NCI-H1048 (cell line): ENCODE results near the gene RAB30.
"Not testable (repeated sequence)": the region's sequence is repeated elsewhere in the genome, so short reads cannot be mapped to it uniquely, and the experiment has no call there.

Source experiments
- DNase-seq: peaks from one replicate; lab custom pipeline; 2025; lab: John Stamatoyannopoulos, UW

Gene RAB30

DNA sequence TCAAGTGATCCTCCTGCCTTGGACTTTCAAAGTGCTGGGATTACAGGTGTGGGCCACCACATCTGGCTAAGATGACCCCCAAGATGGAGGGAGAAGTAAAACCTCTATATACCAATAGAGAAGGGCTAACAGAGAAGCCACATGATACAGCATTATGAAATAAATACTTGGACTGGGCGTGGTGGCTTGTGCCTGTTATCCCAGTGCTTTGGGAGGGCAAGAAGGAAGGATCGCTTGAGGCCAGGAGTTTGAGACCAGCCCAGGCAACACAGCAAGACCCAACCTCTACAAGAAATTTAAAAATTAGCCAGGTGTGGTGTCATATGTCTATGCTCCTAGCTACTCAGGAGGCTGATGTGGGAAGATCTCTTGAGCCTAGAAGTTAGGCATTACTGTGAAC lies 61.7 kb downstream of the RAB30 start:
- DNase-seq, result no peak

DNA sequence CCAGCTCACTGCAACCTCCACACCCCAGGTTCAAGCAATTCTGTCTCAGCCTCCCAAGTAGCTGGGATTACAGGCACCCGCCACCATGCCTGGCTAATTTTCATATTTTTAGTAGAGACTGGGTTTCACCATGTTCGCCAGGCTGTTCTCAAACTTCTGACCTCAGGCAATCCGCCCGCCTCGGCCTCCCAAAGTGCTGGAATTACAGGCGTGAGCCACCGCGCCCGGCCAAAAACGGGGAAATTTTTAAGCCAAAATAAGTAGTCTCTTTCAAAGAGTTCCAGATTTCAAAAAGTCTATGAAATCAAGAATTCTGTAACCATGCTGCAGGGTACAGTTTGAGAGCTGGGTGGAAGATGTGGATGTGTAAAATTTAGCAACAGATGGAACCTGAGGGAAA lies 62.6 kb downstream of the RAB30 start:
- not testable (repeated sequence) for DNase-seq

DNA sequence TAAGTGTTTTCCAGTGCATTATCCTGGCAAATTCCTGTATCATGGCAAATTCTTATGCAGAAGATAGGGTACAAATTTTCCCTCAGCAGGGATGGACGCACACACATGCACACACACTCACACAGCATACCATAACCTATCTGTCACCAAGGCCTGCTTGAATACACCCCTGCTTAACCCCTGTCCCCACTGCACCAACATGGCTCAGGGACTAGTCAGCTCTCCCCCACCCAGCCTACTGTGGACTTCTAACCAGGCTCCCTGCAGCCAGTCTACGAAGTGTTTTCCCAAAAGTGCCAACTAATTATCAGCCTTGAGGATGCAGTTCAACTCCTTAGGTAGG lies 63.1 kb downstream of the RAB30 start:
- no peak for DNase-seq

DNA sequence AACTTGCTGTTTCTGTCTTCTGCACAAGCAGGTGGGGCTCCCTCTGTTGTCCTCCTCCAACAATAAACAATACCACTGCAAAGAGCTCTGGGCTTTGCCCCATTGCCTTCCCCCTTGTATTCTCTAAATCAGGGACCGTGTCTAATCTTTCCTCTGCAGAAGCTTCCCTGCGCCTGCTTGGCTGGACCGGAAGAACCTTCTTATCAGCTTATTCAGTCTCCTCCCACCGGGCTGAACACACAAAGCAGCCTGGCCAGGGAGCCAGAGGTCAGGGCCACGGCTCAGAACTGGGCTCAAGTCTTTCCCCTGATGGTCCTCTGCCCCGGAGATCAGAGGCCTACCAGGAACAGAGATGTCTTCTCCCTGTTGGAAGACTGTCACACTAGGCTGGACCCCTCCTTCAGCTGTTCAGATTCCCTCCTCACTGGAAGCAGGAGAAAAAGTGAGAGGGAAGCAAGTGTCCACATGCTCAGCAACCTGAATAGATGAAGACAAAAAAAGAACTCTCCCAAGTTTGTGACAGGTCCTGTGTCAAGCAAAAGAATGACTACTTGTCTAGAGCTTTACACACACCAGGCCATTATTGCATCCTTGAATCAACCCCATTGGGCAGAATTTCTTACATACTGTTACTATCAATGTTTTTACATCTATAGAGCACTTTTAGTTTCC lies 63.7 kb downstream of the RAB30 start:
- no peak for DNase-seq

DNA sequence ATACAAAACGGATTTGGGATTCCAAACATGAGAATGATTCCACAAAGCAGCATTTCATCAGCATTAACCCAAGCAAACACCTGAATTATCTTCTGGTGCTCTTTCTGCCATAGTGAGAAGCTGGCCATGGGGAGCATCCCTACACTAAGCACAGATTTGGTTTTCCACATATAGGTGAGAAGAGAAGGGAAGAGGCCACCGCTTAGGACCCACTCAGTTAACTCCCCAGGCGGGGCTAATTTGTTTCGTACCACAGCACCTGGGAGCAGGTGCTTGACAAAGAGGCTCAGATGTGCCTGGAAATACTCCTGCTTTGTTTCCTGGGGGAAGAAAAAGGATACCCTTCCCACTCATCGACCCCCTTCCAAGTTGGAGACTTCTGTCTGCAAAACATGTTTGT lies 64.2 kb downstream of the RAB30 start:
- no peak for DNase-seq

DNA sequence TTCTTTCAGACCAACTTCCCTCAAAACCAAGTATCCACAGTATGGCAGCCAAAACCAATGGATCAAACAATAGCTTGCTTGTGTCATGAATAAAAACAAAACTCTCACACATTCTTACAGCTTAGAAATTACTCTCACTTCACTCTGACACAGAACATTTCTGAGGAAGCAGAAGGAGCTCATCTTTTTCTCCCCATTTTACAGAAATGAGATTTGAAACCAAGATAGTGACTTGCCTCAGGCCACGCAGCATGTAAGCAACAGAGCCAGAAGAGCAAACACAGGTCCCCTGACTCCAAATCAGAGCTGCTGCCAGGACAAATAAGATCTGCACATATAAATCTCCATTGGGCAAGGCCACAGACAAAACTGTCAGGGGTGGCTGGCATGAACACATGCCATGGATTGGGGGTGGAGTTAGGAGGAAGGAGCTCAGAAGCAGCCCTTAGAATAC lies 64.8 kb downstream of the RAB30 start:
- DNase-seq, result no peak

DNA sequence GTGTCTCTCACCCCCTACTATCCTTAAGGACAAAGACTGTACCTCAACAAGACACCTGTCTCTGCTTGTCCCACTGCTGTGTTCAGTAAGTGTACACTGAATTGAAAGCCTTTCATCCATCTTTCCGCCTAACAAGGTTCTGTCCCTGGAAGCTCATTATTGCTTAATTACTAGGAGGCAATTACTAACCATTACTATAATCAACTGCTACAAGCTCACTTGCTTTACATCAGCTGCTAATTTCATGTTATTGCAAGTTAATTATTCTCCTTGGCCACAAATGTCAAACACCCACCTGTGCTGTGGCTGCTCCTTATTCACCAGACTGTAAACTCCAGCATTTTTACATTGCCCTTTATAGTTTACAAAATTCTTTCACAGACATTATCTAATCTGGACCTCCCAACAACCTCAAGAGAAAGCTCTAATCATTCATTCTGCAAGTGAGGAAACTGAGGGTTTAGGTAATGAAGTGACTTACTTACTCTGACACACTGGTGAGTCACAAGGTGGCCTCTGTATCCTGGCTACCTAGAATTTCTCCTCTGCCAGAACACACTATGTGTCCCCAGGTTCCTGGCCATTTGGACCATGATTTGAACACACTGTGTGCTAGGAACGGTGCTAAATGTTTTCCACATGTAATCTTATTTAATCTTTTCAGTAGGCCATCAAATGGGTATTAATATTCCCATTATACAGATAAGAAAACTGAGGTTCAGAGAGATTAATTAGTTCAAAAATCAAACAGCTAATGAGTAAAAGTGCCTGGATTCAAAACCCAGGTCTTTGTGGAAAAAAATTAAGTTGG lies 66.7 kb downstream of the RAB30 start:
- no peak for DNase-seq

DNA sequence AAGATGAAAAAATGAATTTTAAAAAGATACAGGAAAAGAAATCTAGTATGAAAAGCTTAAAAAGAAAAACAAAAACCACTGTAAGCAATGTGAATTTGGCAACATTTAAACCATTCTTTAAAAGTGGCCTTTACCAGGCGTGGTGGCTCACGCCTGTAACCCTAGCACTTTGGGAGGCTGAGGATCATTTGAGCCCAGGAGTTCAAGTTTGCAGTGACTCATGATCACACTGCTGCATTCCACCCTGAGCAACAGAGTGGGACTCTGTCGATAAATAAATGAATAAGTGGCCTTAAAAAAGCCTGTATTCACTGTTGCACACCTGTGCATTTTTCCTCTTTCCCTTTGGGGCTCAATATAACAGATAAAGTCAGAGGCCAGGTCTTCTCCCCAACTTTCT lies 69.2 kb downstream of the RAB30 start:
- no peak for DNase-seq

DNA sequence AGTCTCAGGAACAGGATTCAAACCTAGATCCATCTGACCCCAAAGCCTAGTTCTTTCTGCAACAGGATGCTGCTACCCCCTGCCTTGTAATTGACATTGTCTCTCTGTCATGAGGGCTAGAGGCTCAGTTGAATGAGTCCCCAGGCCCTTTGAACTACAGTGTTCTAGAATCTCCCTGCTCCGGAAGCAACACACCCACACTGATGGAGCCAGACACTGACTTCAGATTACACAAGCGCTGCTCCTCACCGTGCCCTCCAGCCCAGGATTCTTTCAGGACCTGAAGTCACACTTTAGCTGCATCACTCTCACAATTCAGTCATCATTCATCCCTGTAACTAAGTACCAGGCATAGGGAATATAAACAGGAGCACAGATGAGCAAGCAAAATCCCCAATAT lies 69.6 kb downstream of the RAB30 start:
- DNase-seq, result no peak

DNA sequence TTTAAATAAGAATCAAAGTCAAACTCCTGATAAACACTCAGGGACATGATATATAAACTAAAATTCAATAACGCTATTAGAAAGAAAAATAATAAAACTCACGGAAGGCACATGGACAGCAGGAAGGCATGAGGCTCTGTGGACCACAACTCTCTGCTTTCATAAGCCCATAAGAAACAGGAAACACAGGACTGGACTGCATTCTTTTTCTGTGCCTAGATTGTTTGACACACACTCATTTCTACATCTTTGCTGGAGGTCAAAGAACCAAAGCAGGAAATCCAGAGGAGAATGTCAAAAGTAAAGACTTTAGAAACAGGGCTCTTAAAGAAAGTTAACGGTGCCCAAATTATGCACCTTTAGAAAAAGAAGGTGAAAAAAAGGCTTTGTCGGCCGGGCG lies 71.3 kb downstream of the RAB30 start:
- no peak for DNase-seq

DNA sequence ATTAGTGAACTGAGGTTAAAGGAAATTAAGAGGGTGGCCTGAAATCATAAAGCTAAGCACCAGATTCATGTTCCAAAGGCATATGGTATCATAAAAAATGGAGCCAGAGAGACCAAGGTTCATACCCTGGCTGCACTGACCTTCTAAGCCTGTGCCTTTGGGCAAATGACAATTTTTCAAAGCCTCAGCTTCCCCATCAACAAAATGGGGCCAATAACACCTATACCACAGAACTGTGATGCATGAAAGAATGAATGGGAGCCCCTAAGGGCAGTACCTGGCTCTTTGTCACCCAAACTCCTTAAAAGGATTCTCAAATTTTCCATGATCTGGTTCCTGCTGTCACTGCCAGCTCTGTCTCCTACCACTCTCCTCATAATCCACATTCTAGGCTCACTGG lies 72.5 kb downstream of the RAB30 start:
- DNase-seq, result no peak

DNA sequence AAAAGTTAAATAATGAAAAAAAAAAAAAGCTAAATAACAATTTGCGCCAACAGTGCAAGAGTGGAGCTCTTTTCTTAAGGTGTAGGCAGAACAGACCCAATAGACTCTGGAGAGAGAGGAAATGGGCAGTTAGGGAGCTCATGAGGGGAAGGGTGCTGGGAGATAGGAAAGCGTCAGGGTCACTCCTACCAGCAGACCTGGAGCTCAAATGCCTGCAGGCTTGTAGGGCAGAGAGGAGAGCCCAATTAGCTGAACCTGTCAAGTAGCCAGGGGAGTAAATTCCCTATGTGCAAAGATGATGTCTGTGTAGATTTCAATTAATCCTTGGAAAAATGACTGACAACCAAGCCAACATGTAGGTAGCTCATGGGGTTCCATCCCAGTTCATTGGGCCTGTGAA lies 73.0 kb downstream of the RAB30 start:
- no peak for DNase-seq

DNA sequence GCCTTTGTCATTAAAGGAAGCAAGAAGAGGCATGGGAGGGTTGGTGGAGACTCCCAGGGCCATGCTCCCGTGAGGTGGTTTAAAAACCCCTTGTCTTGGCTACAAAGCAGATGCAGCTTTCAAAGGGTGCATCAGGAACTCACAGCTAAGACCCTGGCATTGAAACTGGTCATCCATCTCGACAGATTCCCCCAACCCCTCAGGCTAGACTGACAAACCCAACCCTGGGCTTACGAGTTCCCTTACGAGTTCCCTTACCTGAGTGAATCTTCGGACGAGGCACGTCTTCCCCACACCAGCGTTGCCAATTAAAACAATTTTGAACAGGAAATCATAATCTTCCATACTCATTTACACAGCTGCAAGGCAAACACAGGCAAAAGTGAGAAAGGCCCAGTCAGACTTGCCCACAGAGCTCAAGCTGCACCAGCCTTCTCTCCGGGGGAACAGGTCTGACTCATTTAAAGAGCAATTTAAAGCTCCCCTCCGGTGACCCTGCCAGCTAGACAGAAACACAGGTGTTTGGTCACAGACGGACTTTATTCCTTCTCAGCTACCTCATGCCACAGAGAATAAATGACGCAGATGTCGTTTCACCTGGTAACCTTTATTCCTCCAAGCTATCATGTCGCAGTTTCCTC lies 74.6 kb downstream of the RAB30 start:
- no peak for DNase-seq

DNA sequence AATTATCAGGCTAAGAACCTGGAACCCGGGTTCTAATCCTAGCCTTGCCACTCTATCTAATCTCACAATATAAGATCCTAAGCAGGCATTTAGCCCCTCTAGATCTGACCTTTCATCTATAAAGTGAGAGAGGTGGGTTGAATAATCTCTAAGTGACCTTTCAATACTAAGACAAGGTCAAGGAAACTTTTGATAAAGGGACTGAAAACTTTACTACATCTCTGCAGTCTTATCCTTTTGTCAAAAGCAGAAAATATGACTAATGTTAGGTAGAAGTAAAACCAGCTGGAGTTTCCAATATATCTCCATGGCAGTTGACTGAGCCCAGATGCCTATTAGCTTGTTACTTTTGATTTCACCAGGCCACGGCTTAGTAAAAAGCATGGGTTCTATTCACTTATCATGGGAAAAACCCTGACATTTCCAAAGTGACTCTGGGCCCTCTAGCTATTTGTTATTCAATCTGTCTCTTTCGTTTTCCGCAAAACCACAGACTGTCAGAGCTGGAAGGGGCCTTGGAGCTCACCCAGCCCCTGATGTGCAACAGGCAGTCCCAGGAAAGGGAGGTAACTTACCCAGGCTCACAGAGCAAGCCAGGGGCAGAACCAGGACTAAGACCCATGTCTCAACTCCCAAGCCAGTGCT lies 75.8 kb downstream of the RAB30 start:
- no peak for DNase-seq

DNA sequence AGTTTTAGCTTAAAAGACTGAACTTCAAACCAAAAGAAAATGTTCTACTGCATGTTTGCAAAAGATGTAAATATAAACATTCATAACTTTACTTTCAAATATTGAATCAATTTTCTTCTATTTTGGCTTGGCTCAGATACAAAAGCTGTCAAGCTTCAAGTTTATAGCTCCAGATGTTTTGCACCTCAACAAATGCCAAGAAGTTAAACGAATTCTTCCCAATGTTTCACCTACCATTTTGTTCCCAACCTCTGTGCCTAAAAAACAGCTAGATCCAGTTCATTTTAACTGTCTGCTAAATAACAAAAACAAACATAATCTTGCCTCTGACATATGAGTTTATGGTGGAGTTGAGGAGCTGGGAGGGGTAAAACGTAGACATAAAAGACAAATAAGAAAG lies 76.5 kb downstream of the RAB30 start:
- DNase-seq, result no peak

DNA sequence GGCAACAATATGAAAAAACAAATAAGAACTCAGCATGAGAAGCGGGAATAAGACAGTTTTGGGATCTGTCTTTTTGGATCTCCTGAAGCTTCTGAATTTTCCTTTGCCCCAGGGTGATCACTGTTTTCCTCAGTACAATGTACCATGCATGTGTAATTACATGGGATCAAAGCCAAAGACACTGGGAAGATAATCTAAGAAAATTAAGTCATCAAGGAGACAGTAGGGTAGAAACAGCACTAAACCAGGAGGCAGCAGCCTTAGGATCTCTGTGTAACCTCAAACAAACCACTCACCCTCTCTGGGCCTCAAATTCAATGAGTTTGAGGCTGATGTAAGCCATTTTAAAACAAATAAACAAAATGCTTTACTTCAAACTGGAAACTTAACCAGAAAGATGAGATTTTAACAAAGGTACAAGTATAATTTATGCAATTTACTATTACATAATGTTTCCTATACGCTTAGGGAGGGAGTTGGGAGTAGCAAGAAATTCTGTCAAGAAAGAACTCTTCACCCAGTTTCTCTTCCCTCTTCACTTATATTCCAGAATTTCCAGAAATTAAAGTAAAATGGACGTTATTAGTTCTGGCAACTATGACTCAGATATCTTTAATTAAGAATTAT lies 77.0 kb downstream of the RAB30 start:
- DNase-seq, result no peak

DNA sequence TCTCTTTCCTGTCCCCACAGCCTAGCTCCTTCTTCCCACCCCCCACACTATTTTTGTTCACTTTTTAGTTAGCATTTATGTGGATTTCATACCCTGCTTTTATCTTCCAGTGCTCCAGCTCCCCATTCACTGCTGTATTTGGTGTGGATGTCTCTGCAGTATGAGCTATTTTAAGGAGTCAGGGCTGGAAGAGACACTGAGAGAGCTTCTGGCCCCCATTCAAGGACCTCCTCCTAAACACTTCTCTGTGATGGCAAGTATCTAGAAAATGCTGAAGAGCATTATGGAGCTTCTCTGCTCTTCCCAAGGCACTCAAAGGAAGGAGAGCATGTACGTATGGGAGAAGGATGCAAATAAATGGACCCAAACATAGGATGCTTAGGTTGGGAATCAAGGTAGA lies 79.5 kb downstream of the RAB30 start:
- DNase-seq, result no peak

DNA sequence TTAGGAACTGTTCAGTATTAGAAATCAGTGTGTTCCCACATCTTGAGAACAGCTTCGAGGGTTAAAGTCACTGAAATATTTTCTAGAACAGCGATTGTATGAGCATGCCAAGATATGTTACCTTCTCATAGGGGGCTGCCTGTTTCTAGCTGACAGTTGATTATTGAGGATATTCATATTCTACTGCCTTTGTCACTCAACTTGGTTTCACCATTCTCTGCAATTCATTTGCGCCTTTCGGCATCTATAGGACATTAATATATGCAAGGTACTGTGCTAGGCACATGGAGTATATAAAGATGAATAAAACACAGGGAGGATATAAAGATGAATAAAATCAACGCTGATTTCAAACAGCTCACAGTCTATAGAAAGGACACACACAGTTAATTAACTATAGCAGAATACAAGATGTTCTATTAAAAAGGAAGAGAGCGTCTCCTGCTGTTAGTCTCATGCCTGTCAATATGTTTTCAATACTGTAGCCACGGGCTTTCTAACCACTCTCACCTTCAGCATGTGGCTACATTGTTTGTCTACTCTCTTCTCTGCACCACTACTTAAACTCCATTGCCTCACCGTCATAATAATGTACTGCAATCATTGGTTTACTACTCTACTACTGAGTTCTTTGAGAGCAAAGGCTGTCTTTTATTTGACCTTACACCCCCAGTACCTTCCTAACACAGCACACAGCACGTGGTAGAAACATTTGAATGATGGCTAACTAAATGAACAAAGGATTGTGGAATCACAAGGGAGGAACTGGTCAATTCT lies 81.9 kb downstream of the RAB30 start:
- DNase-seq, result no peak

DNA sequence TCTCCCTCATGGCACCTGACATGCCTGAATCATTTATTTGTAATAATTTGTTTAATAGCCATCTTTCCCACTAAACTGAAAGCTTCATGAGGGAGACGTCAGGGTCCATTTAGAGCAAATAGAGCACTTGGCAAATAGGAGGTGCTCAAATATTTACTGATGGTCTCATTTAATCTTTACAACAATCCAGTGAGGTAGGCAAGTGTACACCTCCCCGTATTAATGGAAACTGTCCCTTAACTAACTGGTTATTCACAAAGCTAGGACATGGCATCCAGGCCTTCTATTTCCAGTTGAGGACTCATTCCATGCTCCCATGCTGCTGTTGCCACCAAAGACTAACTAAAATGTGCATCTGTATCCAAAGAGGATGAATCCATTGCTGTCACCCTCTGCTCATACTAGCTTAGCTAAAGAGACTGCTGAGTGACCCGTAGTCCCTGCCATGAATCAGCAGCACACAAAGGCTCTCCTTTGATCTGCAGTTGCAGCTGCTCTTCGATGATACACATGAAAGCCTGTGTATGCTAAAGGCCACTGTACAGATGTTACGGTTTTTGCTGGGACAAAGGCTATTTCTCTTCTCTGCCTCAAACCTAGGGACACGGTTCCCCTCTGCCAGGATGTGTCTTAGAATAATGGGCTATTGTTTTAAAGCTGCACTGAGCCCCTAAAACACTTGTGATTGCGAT lies 82.6 kb downstream of the RAB30 start:
- DNase-seq, result no peak

DNA sequence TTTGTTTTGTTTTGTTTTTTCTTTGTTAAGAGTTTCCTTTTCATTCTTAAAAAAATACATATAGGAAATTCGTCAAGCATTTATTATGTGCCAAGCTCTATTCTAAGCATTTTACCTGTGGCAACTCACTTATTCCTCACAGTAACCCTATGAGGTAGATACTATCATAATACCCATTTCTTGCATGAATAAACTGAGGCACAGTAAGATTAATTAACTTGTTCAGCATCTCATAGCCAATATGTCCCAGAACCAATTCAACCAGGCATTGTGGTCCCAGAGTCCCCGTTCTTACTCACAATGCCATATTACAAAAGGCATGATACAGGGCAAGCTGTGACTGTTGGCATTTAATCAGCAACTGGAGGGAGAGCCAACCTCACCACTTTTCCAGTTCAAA lies 83.7 kb downstream of the RAB30 start:
- DNase-seq, result no peak

DNA sequence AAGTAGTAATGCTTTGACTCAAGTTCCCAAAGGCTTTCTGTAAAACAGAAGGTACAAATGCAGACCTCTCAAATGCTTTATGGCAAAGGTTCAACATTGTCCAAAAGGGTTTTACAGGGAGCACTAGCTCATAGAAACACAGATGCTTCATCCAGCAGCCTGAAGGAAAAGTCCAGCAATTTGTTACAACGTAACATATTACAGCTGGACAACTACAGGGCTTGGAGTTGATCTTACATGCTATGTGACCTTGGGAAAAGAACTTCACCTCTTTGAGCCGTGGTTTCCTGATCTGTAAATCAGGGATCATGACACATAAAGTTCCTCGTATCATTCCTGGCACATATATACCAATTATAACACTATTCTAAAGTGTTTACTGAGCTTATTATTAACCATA lies 85.3 kb downstream of the RAB30 start:
- DNase-seq, result no peak
